ENCODE measurements around the gene CPED1.
"Not testable (repeated sequence)": the region's sequence is repeated elsewhere in the genome, so short reads cannot be mapped to it uniquely, and the experiment has no call there.

CPED1 gene

GRCh38 chr7:120996988-120997345 is 8.5 kb downstream of the CPED1 start:
- DNase-seq (ENCODE audit: low spot score) = no peak

GRCh38 chr7:120997882-120998474 is 9.5 kb downstream of the CPED1 start:
- no peak for DNase-seq (ENCODE audit: low spot score)

GRCh38 chr7:120998520-120998919 is 10.0 kb downstream of the CPED1 start:
- DNase-seq (ENCODE audit: low spot score) = no peak

GRCh38 chr7:120998996-120999565 is 10.6 kb downstream of the CPED1 start:
- no peak for DNase-seq (ENCODE audit: low spot score)

- DNase-seq (ENCODE audit: low spot score) = no peak
Observed at GRCh38 chr7:121000081-121000983, 11.8 kb downstream of the CPED1 start.

GRCh38 chr7:121001234-121001906 is 12.9 kb downstream of the CPED1 start:
- no peak for DNase-seq (ENCODE audit: low spot score)

- DNase-seq (ENCODE audit: low spot score) = no peak
Observed at GRCh38 chr7:121002048-121002756, 13.7 kb downstream of the CPED1 start.

GRCh38 chr7:121002757-121003200 is 14.3 kb downstream of the CPED1 start:
- DNase-seq (ENCODE audit: low spot score) = no peak

GRCh38 chr7:121003986-121004685 is 15.6 kb downstream of the CPED1 start:
- no peak for DNase-seq (ENCODE audit: low spot score)

GRCh38 chr7:121005058-121005457 is 16.5 kb downstream of the CPED1 start:
- not testable (repeated sequence) for DNase-seq (ENCODE audit: low spot score)

GRCh38 chr7:121005996-121006584 is 17.6 kb downstream of the CPED1 start:
- no peak for DNase-seq (ENCODE audit: low spot score)

GRCh38 chr7:121006711-121007315 is 18.3 kb downstream of the CPED1 start:
- DNase-seq (ENCODE audit: low spot score) = no peak

- DNase-seq (ENCODE audit: low spot score) = no peak
Observed at GRCh38 chr7:121008816-121009215, 20.3 kb downstream of the CPED1 start.

GRCh38 chr7:121011401-121011800 is 22.9 kb downstream of the CPED1 start:
- no peak for DNase-seq (ENCODE audit: low spot score)

- no peak for DNase-seq (ENCODE audit: low spot score)
Observed at GRCh38 chr7:121012170-121012874, 23.8 kb downstream of the CPED1 start.

- no peak for DNase-seq (ENCODE audit: low spot score)
Observed at GRCh38 chr7:121012919-121013318, 24.4 kb downstream of the CPED1 start.

- no peak for DNase-seq (ENCODE audit: low spot score)
Observed at GRCh38 chr7:121015560-121015959, 27.0 kb downstream of the CPED1 start.

GRCh38 chr7:121016966-121017365 is 28.5 kb downstream of the CPED1 start:
- DNase-seq (ENCODE audit: low spot score) = no peak

GRCh38 chr7:121017586-121017985 is 29.1 kb downstream of the CPED1 start:
- DNase-seq (ENCODE audit: low spot score) = no peak

- DNase-seq (ENCODE audit: low spot score) = peak; percentile 16
Observed at GRCh38 chr7:121019018-121019417, 30.5 kb downstream of the CPED1 start.

Data from RKO (cell line).